ENCODE data around the gene MICB.

DNA sequence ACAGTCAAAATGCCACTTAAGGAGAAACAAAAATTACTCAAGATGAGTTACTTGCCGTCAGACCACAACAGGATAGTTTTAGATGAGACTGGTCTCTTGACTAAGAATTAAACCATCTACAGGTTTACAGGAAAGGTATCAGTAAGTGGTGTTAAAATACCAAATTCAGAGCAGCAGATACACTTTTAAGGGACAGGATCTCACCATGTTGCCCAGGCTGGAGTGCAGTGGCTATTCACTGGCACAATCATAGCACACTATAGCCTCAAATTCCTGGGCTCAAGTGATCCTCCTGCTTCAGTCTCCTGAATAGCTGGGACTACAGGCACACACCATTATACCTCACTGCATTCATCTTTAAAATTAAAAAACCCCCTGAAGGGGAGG lies 35.5 kb downstream of the MICB start:
- TF ChIP-seq, protein P1, sequence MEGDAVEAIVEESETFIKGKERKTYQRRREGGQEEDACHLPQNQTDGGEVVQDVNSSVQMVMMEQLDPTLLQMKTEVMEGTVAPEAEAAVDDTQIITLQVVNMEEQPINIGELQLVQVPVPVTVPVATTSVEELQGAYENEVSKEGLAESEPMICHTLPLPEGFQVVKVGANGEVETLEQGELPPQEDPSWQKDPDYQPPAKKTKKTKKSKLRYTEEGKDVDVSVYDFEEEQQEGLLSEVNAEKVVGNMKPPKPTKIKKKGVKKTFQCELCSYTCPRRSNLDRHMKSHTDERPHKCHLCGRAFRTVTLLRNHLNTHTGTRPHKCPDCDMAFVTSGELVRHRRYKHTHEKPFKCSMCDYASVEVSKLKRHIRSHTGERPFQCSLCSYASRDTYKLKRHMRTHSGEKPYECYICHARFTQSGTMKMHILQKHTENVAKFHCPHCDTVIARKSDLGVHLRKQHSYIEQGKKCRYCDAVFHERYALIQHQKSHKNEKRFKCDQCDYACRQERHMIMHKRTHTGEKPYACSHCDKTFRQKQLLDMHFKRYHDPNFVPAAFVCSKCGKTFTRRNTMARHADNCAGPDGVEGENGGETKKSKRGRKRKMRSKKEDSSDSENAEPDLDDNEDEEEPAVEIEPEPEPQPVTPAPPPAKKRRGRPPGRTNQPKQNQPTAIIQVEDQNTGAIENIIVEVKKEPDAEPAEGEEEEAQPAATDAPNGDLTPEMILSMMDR (conservative IDR thresholded peaks at IDR 0.05): no peak
- no peak for TF ChIP-seq ZFX (IDR thresholded peaks at IDR 0.05)

All from C4-2B (cell line).